Tongue (tissue), 2 donors: Measurements from ENCODE around the gene EVX1. TPM values are rescaled to one million over a fixed set of nuclear protein-coding genes. Genes with fewer than 3 reads are reported as not detected.

Experiments used
- DNase-seq: peaks from one replicate; pipeline ENCODE4 v3.0.0-alpha.2; 2015
- total RNA-seq: library from RNA; depleted of rRNA; stranded (reverse); fragments of >200 nt; gene quantifications from one replicate; pipeline ENCODE4 v1.2.3, GENCODE V29; 2014

The EVX1 gene
- total RNA-seq: not detected

GRCh38 chr7:27242555-27243339 is at the start of gene EVX1:
Gene EVX1 (plus strand): TSS chr7:27242802. CDS start chr7:27243031, 229 bp downstream.
- no peak for DNase-seq

GRCh38 chr7:27193335-27194001 is 49.1 kb upstream of the EVX1 start:
- peak; percentile 13 for DNase-seq

DNA sequence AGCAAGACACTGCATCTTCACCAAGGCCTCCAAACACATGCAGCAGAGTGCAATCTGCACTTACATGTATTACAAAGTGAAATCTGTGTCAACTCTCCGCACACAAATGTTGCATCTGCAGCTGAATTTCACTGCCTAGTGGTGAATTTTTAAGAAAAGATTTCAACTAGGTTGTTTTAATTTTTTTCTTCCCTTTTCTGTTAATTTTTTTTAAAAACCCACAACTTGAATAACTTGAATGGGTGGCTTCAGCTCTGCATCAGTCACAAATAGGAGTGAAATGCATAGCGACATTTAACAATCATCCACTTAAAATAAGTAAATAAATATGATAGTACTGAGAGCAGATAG is 48.6 kb upstream of the EVX1 start:
- no peak for DNase-seq

GRCh38 chr7:27194686-27195379 is 47.8 kb upstream of the EVX1 start:
- peak; percentile 1 for DNase-seq

DNA sequence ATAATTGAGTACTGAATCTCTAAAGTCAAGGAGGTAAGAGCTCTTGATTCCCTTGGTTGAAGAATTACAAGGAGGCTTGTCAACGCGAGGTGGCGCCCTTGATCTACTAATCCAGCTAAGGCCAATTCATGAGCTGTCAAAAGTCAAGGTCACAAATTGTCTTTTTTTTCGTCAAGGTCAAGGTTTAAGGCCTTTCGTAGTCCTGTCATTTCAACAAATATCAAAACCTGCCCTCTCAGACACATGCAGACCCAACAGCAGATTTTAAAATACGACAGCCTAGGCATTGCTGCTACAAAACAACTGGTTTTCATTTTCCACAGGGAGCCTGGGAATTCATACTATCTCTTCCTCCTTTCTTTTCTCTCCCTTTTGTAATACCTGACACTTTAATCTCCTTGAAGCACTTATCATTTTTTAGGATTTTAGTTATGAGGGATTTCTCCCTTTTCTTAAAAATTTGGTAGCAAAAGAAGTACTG is 46.3 kb upstream of the EVX1 start:
- peak; percentile 92 for DNase-seq

DNA sequence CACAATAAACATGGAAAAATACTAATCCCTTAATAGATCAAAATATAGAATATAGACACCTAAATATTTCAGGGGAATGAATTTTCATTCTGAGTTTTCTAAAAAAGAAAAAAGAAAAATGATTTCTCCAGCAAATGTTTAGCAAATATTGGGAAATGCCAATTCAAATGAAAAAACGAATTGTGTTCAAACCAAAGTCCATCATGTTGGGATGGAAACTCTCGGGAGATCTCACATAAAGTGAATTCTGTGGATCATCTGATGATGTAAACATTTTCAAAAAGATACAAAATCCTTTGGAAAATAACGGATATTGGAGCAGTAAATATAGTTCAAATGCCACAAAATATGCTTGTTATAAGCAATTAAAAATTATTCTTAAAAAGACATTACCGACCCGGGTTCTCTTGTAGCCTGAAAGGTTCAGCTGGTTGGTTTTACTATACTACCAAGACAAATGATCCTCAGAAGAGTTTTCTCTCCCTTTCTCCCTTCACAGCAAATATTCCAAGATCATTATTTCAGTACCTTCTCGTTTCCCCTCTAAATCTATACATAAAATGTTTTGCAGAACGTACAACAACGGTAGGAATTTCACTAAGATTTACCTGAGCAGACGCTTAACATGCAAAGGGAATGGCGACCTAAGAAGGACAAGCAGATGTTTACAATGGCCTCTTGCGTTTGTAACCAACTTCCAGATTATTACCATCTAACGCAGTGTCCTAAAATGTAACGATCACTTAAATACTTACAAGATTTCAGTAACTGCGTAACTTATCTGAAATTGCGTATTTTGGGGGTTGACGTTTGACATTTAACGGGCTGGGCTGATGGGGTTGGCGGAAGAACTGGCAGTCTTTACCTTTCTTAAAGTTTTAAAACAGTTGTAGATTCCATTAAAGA is 45.2 kb upstream of the EVX1 start:
- DNase-seq: peak; percentile 44

- no peak for DNase-seq
Observed at GRCh38 chr7:27198138-27198841, 44.3 kb upstream of the EVX1 start.

- no peak for DNase-seq
Observed at GRCh38 chr7:27198871-27199801, 43.5 kb upstream of the EVX1 start.

GRCh38 chr7:27199849-27200760 is 42.5 kb upstream of the EVX1 start, which contains the start of gene HOXA13:
Gene HOXA13 (minus strand): TSS chr7:27200091. CDS start chr7:27200077, 14 bp downstream.
- no peak for DNase-seq

GRCh38 chr7:27200761-27201579 is 41.6 kb upstream of the EVX1 start:
- no peak for DNase-seq

DNA sequence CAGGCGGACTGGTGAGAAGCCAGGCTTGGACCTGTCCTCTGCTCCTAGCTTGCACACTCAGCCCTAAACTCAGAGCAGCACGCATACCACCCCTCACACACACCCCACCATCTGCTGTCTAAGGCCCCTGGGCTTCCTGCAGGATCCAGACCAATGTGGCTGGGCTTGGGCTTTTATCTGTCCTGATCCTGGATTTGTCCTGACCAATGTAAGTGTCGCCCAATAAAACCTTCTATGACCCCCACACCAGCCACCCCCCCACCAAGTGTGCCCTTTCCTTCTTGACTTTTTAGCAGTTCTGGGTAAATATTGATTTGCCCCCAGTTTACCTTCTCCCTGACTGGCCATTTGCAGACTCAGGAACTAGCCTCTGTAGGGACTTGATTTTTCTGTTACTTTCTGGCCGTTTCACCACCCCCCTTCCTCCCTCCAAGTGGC is 41.0 kb upstream of the EVX1 start:
- no peak for DNase-seq

DNA sequence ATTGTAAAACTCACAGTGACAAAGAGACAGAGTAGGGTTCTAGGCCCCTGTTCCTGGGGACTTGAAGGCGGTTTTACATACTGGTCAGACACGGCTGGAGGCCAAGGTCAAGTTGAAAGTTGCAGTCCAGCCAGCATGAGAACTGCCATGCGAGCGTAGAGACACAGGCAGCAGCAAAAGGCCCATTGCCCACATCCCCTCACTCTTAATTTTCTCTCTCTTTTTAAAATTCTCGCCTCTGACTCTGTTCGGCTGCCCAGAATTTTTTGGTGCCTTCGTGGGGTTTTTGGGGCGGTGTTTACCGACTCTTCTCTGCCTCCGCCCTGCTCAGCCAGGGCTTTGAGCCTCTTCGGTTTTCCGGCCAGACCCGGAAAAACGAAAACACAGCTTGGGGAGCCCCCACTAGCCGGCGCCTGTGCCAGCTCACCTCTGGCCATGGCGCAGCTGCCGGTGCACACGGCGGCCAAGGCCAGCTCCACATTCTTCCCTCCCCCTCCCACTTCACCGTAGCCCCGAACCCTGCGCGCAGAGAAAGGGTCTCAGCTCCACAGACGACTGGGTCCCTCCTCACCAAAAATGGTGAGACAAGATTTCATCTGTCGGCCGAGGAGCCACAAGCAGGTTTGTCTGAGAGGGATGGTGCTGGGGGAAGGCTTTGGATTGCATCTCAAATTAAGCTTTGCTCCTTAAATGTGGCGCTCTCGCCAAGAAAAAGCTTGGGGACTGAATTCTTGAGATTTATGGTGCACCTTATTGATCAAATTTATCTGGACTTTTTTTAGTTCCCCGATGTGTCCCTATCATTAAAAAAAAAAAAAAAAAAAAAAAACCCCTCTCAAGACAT is 40.4 kb upstream of the EVX1 start:
- no peak for DNase-seq

DNA sequence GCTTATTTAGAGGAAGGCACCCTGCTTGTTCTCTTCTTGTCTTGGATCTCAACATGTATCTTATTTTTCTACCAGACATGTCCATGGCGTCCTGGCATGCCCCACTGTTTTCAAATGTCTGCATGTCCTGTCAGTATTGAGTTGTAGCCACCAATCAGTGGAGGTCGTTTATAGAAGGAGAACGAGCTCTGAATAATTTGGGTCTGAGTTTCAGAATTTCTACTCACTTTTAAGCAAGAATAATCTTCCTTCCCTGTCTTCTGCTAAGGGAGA is 39.8 kb upstream of the EVX1 start:
- DNase-seq: no peak

DNA sequence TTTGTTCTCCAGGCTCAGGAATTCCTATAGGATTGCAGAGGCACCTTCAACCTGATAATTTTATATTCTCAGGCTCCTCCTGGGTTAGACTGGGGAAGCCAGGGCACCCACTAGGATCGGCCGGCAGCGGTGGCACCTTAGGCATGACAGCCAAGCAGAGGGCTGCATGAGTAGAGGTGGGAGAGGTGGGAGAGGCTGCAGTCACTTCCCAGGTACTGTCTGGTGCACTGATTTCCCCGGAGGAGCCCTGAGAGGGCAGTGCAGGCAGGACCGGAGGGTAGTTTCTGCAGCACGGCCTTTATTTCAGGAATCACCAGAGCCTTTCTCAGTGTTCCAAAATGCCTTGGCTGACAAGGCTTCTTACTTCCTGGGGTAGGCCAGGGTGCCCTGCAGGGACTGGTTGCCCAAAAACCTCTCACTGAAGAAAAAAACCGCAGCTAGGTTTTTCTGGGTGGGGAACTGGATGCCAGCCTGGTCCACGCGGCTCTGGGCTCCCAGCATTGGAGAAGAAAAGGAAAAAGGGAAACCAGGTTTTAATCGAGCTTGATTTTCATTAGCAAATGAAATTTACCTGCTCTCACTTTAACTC is 39.1 kb upstream of the EVX1 start:
- DNase-seq: no peak

GRCh38 chr7:27203964-27204594 is 38.5 kb upstream of the EVX1 start:
- no peak for DNase-seq

- no peak for DNase-seq
Observed at GRCh38 chr7:27204851-27205322, 37.7 kb upstream of the EVX1 start.
